Peyer's patch (tissue), 4 donors: ENCODE measurements around the gene KLHL29.

Experiments used
- CTCF ChIP-seq, 6 experiments: fragments of 450-650 bp in 4 of 6; fragments of 200-600 bp in 2 of 6; sonication (generic) in 1 of 6; IDR thresholded peaks; one replicate each; pipeline ENCODE4 v1.5.1; 2017 to 2019; ENCODE audit warnings: antibody characterized with exemption in 6 of 6, mild to moderate bottlenecking in 3 of 6, moderate library complexity in 1 of 6
- POLR2A ChIP-seq, 2 donors: fragments of 450-650 bp; IDR thresholded peaks; one replicate each; pipeline ENCODE4 v1.5.1; 2017; ENCODE audit warnings: antibody characterized with exemption in 2 of 2, mild to moderate bottlenecking in 2 of 2, moderate library complexity in 2 of 2

- TF ChIP-seq POLR2A (IDR thresholded peaks at IDR 0.05) (no peak), CTCF (IDR thresholded peaks at IDR 0.05) (no peak)
Measured at GRCh38 chr2:23394700-23395099, 9.7 kb downstream of the KLHL29 start.
